HL-60/S4 (cell line): ENCODE measurements around the gene MAFG.

Source experiments
- in situ Hi-C: fragments of 300-500 bp; cut with MboI; formaldehyde crosslinking; loops from 2 replicates; pipeline ENCODE4 v1.14.3; 2022; ENCODE audit warnings: low sequenced_read_pairs

MAFG gene

GRCh38 chr17:81940538-81941483 is 13.3 kb upstream of the MAFG start:
- in situ Hi-C loops, result no loop called here

- in situ Hi-C loops, result no loop called here
Observed at GRCh38 chr17:81939881-81940385, 12.4 kb upstream of the MAFG start.

DNA sequence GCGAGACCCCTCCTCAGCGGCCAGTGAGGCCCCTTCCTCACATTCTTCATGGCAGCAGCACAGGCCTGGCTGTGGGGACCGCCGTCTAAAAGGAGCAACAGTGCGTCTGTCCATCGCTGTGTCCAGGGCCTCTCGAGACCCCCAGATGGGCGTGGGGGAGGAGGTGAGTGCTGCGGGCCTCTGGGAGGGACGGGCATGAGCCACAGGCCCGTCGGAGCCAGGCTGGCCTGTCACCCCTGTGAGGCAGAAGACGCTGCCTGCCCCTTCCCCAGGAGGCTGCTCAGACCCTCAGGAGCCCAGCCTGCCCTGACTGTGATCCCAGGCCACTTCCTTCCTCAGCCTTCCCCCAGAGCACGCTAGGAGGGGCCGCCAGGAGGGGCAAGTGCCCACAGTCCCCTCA is 11.7 kb upstream of the MAFG start:
- in situ Hi-C loops, result no loop called here

- in situ Hi-C loops, result no loop called here
Observed at GRCh38 chr17:81935709-81936084, 8.2 kb upstream of the MAFG start.

DNA sequence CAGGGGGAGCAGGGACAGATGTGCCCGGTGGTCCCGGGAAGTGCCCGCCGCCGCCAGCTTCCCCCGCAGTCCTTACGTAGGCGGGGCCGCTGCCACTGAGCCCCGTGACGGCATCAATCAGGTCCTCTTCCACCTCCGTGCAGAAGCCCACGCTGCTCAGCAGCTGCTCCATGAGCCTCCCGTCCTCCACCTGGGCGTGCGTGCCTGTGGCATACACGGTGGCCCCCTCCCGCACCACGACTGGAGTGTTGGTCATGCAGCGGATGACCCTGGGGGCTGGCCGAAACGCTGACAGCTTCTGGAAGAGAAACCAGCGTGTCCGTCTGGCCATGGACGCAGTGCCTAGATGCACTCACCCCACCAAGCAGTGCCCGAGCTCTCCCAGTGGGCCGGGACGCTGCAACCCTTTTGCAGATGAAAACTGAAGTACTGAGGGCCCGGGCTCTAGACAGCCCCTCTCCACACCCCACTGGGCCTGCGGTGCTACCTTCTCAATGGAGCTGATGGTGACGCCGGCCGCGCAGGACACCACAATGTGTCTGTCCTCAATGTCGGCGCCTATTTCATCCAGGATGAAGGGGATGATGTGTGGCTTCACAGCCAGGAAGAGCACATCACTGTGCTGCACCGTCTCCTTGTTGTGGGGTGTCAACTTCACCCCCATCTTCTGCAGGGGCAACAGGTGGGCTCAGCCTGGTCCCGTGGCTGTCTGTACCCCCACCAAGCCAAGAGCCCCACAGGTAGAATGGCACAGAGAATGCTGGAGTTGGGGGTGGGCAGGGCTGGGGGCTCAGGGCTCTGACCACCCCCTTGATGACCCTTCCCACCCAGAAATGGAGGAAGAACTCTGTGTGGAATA is 7.5 kb upstream of the MAFG start:
- in situ Hi-C loops, result no loop called here

- in situ Hi-C loops, result no loop called here
Observed at GRCh38 chr17:81934098-81934757, 6.7 kb upstream of the MAFG start.

DNA sequence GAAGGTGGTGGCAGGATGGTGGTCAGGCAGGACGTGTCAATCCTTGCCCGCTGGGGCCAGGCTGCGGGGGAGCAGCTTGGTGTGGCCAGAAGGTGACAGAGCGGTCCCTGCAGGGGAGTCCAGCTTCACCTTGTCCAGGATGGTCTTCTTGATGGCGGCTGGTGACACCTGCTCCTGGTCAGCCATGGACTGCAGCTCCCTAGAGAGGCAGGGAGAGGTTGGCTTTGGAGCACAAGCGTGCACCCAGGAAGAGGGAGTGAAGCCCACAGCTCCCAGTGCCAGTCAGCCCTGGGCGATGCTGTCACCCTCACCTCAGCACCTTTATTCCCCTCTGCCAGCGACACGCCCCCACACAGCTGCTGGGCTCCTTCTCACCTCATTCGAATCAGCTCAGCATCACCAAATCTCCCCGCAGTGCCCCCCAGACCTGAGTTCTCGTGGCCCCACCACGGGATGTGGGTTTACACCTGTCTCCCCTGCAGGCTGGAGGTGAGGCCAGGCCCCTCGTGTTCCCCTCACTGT is 5.7 kb upstream of the MAFG start:
- in situ Hi-C loops, result no loop called here

GRCh38 chr17:81932333-81932983 is 4.9 kb upstream of the MAFG start:
- in situ Hi-C loops, result no loop called here

- in situ Hi-C loops, result no loop called here
Observed at GRCh38 chr17:81931557-81932332, 4.2 kb upstream of the MAFG start.

- in situ Hi-C loops, result no loop called here
Observed at GRCh38 chr17:81931189-81931556, 3.6 kb upstream of the MAFG start.

GRCh38 chr17:81930142-81931125 is 2.9 kb upstream of the MAFG start:
- in situ Hi-C loops, result no loop called here

GRCh38 chr17:81929253-81930141 is 2.0 kb upstream of the MAFG start:
- in situ Hi-C loops, result no loop called here

DNA sequence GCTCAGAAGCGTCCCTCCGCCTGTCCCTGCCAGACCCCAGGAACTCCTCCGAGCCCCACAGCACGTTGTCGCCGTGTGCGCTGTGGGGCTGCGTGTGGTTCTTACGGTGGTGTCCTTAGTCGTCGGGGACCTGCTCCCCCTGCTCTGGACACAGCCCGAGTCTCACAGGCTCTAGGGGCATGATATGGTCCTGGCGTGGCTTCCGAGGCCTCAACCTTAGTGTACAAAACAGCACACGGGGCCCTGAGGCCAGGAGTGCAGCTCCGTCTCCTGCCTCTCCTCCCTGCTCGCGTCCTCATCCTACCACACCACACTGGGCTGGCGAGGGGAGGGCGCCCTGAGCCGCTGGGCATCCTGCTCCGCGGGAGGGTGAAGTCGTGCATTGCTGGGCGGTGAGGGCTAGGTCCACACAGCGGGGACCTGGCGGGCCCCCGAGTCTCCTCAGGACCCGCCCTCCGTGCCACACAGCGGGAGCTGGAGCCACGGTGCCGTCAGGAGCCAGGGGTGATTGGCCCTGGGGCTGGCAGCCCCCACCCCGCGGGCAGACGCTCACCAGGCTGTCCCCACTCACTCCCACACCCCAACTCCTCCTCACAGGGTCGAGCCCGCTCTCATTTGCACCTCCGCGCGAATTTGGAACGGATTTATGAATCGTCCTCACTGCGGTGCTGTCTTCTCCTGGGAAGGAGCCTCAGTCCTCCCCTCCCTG is 1.2 kb upstream of the MAFG start:
- in situ Hi-C loops, result no loop called here

DNA sequence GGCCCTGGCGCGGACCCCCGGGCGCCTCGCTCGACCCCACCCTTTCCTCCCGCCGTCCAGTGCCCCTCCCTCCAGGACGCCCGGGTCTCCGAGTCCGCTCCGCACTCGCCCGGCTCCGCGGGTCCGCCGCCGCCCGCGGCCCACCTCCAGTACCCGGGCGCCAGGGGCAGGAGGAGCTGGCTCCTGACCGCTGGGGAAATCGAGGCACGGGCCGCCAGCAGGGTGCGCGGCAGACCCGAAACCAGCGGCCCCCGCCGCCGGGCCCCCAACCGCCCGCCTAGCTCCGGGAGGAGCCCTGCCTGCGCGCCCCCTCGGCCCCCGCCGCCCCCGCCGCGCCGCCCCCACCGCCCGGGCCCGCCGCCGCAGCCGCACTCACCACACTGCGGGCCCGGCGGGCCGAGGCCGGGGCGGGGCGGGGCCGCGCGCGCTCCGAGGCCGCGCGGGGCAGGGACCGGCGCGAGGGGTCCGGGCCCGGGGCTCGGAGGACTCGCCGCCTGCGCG is 333 bp downstream of the MAFG start:
- in situ Hi-C loops, result no loop called here

GRCh38 chr17:81926451-81927151 is 934 bp downstream of the MAFG start:
- in situ Hi-C loops, result no loop called here

- in situ Hi-C loops, result no loop called here
Observed at GRCh38 chr17:81925860-81926450, 1.6 kb downstream of the MAFG start.
